Upper lobe of left lung (tissue), 4 donors: ENCODE measurements around the gene ADAMTS1.

Source experiments
- CTCF ChIP-seq, 6 experiments: fragments of 450-650 bp in 4 of 6; fragments of 200-600 bp in 2 of 6; sonication (generic) in 2 of 6; IDR thresholded peaks; one replicate each; pipeline ENCODE4 v1.5.1; 2016 to 2019; ENCODE audit warnings: antibody characterized with exemption in 6 of 6
- POLR2A ChIP-seq, 4 donors: fragments of 450-650 bp; IDR thresholded peaks; one replicate each; pipeline ENCODE4 v1.5.1; 2016 to 2017; ENCODE audit warnings: antibody characterized with exemption in 4 of 4, mild to moderate bottlenecking in 2 of 4
- POLR2AphosphoS5 ChIP-seq, 2 donors: sonication (generic); formaldehyde crosslinking; IDR thresholded peaks; one replicate each; pipeline ENCODE4 v1.5.1; 2017; ENCODE audit warnings: antibody characterized with exemption in 2 of 2

GRCh38 chr21:26840912-26841311 is 4.3 kb downstream of the ADAMTS1 start:
- TF ChIP-seq POLR2A (IDR thresholded peaks at IDR 0.05) (no peak), CTCF (IDR thresholded peaks at IDR 0.05) (no peak), POLR2AphosphoS5 (IDR thresholded peaks at IDR 0.05) (no peak)
